GM04503 (cell line): ENCODE measurements around the gene TMEM127.
"Not testable (repeated sequence)": the region's sequence is repeated elsewhere in the genome, so short reads cannot be mapped to it uniquely, and the experiment has no call there.

Source experiments
- DNase-seq: peaks from one replicate; pipeline ENCODE4 v3.0.0-alpha.2; 2012; ENCODE audit warnings: low read depth

The TMEM127 gene

DNA sequence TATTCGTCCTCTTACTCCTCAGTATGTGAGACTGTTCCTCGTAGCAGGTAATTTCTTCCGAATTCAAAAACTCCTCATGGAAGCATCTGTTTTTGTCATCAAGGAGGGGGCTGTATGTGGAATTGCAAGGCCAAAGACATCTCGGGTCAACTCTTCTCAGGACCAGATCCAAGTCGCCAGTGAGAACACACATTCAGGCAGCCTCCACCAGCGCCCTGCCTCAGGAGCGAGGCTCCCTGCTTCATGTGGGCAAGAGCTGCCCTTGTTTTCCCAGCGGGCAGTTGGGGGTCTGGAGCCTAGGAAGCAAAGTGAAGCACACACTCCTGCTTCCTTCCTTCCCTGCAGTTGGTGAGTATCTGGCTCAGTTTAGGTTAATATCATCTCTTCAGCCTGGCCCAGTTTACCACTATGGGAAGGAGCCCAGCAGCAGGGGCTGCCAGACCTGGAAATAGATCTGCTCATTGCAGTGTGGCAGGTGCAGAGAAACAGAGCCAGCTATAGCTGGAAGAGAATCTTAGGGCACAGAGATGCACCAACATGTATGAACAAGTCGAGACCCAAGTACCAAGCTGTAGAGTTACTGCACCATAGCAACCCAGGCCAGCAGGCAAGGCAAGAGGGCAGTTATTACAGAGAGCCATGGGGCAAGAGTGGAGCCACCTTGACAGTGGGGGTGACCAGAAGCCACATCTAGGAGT, 25.3 kb downstream of the TMEM127 start:
- DNase-seq: no peak

DNA sequence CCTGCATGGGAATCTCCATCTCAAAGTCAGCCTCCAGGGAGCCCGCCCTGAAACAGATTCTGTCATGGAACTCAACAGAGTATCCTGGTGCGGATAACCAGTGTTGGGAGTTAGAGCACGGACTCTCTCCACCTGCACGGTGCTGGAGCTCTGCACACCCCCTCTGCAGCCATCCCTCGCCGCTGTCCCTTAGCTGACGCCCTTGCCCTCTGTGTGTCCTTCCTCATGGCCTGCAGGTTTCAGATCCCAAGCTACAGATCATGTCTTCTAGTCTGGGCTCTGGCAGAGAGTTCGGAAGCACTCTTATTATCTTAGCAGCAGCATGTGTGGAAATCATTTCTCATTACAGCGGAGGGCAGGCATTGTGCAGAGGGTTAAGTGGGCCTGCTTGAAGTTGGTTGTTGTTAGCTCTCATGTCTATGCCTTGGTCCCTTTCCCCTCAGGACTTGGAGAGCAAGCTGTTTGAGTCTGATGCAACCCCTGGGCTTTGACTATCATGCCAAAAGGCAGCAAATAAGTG, 26.0 kb downstream of the TMEM127 start:
- DNase-seq: no peak

DNA sequence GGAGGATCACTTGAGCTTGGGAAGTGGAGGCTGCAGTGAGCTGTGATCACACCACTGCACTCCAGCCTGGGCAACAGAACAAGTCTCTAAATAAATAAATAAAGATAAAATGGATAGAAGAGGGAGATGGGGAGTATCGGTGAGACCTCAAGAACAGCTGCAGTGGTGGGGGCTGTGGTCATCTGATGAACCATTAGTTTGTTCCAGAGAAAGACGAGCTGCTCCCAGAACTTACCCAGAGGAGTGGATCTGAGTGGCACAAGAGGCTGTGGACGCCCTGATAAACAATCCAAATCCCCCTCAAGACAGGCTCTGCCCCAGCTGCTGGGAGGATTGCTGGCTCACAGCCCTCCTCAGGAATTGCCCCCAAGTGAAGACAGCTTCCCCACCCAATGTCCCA, 26.7 kb downstream of the TMEM127 start:
- DNase-seq: no peak

DNA sequence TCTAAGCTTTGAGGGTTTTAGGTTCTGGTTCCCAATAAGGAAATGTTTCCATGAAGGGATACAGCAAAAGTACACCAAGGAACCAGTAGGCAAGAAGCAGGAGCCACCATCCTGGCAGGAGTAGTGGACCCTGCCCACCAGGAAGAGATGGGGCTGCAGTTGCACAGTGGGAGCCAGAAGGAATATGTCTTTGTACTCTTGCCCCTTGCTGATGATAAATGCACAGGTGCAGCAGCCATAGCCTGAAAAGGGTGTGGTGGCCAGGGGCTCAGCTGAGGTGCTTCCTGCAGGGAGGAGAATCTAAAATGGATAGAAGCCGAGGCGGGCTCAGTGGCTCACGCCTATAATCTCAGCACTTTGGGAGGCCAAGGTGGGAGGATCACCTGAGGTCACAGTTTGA, 27.5 kb downstream of the TMEM127 start:
- no peak for DNase-seq

DNA sequence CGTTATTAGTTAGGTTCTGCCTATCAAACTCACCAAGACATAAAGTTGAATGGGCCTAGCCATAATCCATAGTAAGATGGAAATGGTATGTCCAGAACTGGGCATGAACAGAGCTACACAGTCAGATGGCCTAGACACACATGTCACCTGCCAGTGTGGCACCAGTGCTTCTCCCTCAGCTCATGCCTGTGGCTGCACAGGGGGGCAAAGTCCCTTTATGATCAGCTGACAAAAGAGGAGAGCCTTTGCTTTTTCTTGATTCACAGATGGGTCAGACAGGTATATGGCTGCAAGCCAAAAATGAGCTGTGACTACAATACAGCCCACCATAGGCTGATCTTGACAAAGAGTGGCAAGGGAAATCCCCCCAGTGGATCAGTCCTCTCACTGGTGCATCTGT, 28.9 kb downstream of the TMEM127 start:
- no peak for DNase-seq

DNA sequence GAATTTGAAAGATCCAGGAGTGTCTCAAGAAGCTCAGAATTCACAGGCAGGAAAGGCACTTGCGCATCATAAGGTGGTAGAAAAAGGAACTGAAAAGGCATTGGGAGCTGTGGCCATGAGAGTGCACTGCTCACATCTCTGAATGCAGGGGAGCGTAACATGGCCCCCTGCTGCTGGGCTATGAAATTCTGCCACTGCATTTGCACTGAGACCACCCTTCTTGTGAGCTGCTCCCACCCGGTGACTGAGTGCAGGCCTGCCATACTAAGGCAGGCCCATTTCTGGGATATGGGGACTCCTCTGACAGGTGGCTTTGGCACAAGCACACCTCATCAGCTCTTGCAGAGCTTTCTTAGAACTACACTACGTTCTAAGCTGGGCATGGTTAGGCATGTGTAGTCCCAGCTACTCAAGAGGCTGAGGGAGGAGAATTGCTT, 31.9 kb downstream of the TMEM127 start:
- DNase-seq: no peak

DNA sequence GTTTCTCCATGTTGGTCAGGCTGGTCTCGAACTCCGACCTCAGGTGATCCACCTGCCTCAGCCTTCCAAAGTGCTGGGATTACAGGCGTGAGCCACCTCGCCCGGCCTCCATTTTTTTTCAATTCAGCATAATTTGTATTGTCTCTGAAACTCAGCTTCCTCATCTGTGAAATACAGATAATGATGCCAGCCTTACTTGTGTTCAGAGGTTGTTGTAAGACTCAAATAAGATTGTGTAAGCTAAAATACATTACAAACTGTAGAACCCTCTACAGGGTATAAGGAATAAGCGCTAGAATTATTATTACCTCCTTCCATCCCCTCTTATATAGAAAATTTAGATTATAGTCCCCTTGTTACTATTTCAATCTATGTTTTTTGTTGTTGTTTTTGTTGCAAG, 32.4 kb downstream of the TMEM127 start:
- DNase-seq: no peak

DNA sequence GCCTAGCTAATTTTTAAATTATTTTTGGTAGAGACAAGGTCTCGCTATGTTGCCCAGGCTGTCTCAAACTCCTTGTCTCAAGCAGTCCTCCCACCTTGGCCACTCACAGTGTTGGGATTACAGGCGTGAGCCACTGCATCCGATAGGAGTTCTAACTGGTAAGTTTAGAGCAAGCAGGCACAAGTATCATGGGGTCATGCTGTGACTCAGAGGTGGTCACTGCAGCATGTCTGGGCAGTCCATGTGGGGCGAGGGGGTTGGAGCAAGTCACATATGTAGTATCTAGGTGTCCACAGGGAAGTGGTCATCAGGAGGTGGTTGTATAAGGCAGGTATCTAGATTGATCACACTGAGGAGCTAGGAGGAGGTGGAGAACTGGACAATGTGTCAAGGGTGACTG, 34.5 kb downstream of the TMEM127 start:
- no peak for DNase-seq

DNA sequence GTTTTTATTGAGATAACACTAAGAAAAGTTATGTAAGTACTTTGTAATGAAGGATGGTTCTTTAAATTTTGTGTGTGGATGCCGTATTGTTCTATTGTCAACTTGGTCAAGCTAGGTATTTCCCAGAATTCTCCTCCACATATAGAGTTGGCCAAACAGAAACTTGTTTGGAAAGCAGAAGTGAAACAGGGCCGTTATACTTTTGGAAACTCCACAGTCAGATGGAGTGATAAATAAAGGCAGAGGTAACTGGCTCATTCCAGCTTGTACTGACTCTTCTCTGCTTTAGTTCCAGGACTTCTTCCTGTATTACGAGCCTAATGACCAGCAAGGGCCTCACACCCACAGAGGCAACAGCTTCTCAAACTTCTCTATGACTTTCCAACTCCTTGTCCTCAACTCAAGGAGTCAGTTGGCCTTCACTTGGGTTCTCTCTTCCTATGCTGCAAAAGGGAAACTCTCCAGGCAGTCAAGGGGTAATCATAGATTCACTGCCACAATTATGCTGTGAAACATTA, 40.7 kb downstream of the TMEM127 start:
- DNase-seq: no peak

DNA sequence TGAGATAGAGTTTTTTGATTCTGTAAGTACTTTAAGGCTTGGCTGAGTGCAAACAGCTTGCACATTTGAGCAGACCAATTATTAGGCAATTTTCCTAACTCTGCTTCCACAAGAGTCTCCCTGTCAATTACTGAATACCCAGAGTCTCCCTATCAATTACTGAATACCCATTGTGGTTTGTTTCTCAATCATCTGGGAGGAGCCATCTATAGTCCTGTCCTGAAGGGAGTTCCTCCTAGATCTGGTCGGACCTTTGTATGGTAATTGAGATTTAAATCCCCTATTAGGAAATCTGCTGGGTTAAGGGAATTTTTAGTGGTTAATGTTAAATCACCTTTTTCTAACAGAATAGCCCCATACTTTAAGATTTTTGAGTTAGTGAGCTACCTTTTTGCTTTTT, 44.7 kb downstream of the TMEM127 start:
- DNase-seq: not testable (repeated sequence)

DNA sequence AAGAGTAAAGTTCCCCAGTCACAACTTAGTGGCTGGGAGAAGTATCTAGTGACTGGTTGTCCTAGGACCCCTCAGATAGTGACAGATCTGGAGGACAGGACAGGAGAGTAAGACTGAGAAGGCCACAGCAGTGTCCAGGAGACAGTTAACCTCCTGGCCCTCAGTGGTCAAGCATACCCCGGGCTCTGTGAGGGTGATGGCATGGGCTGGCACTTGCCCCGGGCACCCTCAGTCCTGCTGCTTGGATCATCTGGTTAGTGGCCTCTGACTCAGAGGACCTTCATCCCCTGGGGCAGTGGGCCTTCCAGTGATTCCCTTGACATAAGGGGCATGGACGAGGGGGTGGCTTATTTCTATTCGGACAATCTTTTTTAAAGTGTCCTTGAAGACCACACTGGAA, 45.8 kb downstream of the TMEM127 start:
- DNase-seq: not testable (repeated sequence)

DNA sequence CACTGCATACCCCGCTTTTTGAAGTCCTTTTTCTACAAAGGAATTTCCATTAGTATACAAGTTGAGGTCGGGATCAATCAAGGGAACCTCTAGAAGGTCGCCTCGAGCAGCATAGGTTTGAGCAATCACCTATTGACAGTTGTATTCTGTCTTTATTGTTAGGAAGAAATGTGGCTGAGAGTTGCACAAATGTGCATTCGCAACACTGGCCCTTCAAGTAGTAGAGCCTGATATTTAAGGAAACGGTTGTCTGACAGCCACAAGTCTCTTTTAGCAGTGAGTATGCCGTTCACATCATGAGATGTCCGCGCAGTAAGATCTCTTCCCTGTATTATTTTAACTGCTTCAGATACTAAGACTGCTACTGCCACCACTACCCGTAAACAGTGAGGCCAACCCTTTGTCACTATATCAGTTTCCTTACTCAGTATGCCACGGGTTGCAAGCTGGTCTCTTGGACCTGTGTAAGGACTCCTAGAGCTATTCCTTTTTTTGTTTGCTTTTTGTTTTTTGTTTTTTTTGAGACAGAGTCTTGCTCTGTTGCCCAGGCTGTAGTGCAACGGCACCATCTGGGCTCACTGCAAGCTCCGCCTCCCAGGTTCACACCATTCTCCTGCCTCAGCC, 47.2 kb downstream of the TMEM127 start:
- no peak for DNase-seq

DNA sequence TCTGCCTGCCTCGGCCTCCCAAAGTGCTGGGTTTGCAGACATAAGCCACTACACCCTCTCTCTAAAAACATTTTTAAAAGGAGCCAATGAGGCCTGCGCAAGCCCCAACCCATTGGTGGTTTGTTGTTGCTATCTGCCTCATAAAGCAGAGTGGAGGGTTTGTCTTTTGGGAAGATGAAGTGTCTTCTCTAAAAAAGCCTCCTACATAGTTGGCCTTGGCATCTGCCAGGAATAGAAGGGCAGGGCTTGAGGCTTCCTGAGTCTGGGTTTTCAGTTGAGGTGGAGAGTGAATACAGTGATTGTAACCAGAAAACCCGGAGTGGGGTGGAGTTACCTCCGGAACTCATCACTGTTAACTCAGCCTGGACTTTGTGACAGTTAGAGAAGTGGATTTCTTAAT, 51.2 kb downstream of the TMEM127 start:
- no peak for DNase-seq

DNA sequence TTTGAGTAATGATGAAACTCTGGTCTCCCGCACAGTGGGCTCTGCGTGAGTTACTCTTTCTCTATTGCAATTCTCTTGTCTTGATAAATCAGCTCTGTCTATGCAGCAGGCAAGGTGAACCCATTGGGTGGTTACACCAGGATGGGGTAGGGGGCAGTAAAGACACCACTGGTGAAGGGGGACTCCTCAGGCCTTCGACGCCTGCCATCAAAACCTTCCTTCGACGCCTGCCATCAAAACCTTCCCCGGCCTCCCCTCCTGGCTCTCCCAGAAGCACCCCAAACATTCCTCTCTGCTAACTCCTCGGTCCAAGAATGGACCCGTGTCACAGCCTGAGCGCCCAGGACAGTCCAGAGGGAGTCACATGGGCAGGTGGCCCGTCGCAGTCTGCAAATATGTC, 52.4 kb downstream of the TMEM127 start:
- no peak for DNase-seq

DNA sequence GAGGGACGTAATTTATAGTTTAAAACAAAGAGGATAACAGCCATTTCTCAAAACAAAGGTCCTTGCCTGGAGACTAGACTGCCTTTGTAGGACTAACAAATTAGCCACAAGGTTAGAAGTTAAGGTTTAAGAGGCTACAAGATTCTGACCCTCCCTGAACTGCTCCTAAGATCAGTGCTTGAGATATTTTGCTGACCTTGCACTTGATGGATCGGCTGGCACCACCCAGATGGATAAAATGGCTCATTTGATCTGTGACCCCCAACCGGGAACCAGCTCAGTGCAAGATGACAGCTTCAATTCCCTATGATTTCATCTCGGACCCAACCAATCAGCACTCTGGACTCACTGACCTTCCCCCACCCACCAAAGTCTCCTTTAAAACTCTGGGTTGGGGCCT, 53.5 kb downstream of the TMEM127 start:
- DNase-seq: no peak

DNA sequence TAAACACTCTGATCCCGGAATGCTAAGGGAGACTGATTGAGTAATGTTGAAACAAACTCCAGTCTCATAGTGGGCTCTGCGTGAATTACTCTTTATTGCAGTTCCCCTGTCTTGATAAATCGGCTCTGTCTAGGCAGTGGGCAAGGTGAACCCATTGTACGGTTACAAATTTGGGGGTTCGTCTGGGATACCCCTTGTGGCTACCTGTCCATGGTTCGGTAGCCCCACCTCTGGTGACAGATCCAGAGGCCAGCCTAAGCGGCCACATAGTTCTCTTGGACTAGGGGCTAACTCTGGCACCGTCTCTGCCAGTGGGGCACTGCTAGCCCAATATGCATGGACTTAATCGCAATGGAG, 56.1 kb downstream of the TMEM127 start:
- DNase-seq: no peak

DNA sequence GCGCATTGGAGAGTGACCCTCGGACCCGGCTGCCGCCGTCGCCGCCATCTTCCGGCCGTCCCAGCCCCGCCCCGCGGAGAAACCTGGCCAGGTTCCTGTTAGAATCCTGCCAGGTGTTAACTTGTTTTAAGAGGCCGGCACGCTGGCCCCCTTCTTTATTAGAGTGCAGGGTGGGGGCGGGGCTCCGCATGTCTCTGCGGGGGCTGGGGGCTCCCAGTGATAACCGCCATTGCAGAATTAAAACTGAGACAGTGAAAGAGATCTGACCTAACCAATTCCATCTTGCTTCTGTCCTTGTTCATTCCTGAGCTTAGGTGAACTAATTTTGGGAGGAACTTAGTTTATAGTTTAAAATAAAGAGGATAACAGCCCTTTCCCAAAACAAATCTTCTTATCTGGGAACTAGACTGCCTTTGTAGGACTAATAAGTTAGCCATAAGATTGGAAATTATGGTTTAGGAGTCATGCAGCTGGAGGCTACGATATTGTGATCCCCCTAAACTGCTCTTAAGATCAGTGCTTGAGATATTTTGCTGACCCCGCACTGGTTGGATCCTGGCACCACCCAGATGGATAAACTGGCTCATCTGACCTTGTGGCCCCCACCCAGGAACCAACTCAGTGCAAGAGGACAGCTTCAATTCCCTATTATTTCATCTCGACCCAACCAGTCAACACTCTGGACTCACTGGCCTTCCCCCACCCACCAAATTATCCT, 56.6 kb downstream of the TMEM127 start:
- no peak for DNase-seq

DNA sequence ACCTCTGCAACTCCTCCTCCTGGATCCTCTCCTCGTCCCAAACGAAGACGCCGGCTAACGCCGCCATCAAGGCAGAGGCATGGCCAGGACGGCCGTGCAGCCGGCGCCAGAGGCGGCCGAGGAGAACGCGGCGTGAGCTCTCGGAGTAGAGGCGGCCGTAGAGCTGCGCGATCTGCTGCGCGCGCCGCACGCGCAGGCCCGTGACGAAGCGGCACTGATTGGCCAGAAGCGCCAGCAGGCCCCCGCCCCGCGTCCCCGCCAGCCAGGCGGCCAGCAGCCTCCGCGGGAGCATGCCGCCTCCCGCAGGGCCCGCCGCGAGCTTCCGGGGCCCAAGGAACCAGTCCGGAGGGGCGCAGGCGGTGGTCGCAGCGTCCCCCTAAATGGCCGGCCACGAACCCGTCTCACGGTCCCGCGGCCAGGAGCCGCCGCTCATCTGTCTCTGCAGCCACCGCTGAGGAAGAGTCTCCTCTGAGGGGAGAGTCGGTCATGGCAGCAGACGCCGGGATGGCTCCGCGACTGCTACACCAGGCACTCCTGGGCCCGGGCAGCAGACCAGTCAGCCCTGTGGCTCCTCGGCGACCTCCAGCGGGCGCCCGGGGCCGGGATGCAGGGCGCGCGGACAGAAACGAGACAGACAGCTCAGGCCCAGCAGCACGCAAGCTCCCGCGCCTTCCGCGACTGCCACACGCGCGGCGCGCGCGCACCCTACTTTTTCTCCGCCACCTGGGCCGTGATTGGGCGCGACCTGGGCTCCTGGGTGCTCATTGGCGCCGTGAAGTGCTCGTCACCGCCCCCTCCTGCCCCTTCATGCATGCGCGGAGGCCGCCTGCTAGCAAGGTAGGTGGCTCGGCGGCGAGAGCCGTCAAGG, 57.4 kb downstream of the TMEM127 start, which contains the start of gene STARD7:
STARD7 (minus strand) TSS at position 685 of the 868 bp plus-strand sequence; CDS start at position 292, 393 bp downstream.
- peak; percentile 82 for DNase-seq

DNA sequence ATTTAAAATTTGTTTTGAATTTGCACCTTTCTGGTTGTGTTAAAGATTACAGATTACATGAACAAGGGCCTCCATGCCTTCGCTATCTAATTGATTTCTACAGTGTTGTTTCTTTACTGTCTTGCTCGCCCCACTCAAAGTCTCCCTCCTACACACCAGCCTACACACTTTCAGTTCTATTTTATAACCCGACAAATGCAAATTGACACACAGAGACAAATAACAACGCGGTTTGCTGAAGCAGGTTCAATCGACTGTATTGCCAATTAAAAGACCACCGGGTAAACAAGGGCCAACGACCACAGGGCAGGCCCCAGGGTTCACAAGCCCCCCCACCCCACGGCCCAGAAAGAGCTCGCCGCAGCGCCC, 58.0 kb downstream of the TMEM127 start:
- DNase-seq: no peak

DNA sequence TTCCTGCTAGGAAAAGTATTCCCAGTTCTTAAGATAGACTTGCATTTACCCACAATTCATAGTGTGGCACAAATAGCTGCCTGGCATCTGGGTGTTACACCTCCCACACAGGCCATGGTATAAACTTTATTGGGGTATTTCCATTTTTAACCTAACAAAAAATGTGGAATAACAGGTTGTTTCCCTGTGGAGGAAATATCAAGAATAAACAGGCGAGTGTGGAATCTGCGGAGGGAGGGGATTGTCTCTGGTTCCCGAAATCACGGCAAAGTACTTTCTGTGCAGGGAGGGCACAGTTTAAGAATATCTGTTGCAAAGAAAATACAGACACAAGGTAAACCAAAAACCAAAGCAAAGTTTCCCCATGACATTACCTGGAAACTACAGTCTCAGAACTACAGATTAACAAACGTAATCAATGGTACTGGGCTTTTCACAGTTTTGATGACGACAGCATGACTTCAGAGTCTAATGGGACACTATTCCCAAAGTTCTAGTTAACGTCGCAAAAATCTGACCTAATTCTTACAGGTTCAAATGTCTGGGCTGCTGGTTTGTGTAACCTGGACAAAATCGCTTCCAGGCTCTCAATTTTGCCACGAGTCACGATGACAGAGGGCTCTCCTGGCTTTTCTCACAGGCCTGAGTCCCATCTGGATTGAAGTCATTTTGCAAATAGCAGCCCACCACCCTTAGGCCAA, 58.6 kb downstream of the TMEM127 start:
- no peak for DNase-seq

DNA sequence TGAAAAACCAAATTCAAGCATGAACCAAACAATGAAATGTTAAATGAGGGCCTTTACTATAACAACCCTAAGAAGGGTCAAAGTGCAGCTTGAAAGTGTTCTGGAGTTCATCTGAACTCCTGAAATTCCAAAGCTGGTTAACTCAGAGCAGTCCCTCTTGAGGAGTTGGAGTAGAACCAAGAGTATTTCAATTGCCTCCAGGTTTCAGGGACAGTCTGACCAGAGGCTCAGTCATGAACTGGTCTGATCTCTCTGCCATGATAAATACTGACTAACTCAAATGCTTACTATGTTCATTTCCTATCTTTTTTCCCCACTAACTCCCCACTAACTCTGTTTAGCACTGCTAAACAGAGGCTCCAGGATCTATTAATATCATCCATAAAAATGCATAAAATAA, 59.9 kb downstream of the TMEM127 start:
- peak; percentile 42 for DNase-seq
